ENCODE results near the gene NCAPG2. TPM values are rescaled to one million over a fixed set of nuclear protein-coding genes. Genes with fewer than 3 reads are reported as not detected.
A peak's percentile ranks its signal among the peaks of the same experiment; 100 is the strongest.

The NCAPG2 gene
- total and polyA plus RNA-seq, 2 of the 13 experiments (the other 11 are each of a cell fraction or from before 2014, with no cell fraction given), result 15.1 to 30.7 TPM

DNA sequence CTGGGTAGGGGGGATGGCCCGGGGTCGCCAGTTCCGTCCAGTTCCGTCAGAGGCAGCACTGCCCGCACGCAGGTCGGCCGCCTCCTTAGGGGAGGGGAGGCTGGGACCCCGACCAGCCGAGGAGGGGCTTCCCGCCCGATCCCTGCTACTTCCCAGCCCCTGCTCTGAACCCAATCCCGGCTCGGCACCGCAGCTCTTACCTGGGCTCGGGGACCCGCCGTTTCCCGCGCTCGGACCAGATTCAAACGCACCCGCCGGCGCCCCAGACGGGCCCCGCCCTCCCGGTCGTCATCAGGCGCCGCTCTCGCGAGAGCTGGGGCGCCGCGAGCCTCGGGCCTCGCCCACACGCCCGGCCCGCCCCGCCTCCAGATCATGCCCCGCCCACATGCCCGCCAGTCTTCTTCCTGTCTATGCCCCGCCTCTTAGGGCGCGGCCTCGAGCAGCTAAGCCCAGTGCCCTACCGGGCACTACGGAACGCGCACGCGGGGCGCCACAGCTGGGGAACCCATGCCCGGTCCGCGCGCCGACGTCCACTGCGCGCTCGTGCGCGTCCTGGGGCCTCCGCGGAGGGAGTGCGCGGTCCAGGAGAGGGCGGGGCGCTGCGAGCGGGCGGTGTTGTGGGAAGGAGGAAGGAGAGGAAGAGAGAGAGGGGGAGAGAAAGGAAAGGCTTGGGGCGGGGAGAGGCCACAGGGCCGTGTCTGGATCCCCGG is at the start of gene NCAPG2 (continued):
- TF ChIP-seq EHMT2 (IDR thresholded peaks at IDR 0.05; ENCODE audit: borderline replicate concordance, low read depth, low read length) (no peak), SATB2 (CRISPR knock-in tag; IDR thresholded peaks at IDR 0.05) (no peak), PLRG1 (conservative IDR thresholded peaks at IDR 0.05) (no peak), MAFF (IDR thresholded peaks at IDR 0.05; ENCODE audit: low read depth, low read length) (no peak; the same call in 1 of the 2 replicates), CCDC6 (CRISPR knock-in tag; IDR thresholded peaks at IDR 0.05) (peak; percentile 59; the same call in 1 of the 2 replicates), ZNF678 (CRISPR knock-in tag; IDR thresholded peaks at IDR 0.05) (no peak), CENPT (CRISPR knock-in tag; IDR thresholded peaks at IDR 0.05; ENCODE audit: low read depth) (no peak), RORA (CRISPR knock-in tag; IDR thresholded peaks at IDR 0.05) (no peak), BORCS8-MEF2B (CRISPR knock-in tag; IDR thresholded peaks at IDR 0.05) (peak; percentile 92), ZSCAN9 (CRISPR knock-in tag; IDR thresholded peaks at IDR 0.05; ENCODE audit: borderline replicate concordance) (peak; percentile 85; the same call in 1 of the 2 replicates), TOE1 (CRISPR knock-in tag; IDR thresholded peaks at IDR 0.05) (no peak), HNF4A (CRISPR knock-in tag; IDR thresholded peaks at IDR 0.05) (0 out of 2 replicates have a peak, but pooled peaks have one; percentile 7), AGO1 (IDR thresholded peaks at IDR 0.05; ENCODE audit: low read depth, low read length, poor library complexity, severe bottlenecking) (peak; percentile 74), RFX5 (IDR thresholded peaks at IDR 0.05; ENCODE audit: low read depth, low read length) (no peak), SIN3A (IDR thresholded peaks at IDR 0.05; ENCODE audit: borderline replicate concordance, low read depth, low read length) (peak; percentile 87; the same call in 1 of the 2 replicates), TCF12 (IDR thresholded peaks at IDR 0.05) (no peak), TCF12 (CRISPR knock-in tag; IDR thresholded peaks at IDR 0.05) (no peak)
- TF ChIP-seq, protein P1, sequence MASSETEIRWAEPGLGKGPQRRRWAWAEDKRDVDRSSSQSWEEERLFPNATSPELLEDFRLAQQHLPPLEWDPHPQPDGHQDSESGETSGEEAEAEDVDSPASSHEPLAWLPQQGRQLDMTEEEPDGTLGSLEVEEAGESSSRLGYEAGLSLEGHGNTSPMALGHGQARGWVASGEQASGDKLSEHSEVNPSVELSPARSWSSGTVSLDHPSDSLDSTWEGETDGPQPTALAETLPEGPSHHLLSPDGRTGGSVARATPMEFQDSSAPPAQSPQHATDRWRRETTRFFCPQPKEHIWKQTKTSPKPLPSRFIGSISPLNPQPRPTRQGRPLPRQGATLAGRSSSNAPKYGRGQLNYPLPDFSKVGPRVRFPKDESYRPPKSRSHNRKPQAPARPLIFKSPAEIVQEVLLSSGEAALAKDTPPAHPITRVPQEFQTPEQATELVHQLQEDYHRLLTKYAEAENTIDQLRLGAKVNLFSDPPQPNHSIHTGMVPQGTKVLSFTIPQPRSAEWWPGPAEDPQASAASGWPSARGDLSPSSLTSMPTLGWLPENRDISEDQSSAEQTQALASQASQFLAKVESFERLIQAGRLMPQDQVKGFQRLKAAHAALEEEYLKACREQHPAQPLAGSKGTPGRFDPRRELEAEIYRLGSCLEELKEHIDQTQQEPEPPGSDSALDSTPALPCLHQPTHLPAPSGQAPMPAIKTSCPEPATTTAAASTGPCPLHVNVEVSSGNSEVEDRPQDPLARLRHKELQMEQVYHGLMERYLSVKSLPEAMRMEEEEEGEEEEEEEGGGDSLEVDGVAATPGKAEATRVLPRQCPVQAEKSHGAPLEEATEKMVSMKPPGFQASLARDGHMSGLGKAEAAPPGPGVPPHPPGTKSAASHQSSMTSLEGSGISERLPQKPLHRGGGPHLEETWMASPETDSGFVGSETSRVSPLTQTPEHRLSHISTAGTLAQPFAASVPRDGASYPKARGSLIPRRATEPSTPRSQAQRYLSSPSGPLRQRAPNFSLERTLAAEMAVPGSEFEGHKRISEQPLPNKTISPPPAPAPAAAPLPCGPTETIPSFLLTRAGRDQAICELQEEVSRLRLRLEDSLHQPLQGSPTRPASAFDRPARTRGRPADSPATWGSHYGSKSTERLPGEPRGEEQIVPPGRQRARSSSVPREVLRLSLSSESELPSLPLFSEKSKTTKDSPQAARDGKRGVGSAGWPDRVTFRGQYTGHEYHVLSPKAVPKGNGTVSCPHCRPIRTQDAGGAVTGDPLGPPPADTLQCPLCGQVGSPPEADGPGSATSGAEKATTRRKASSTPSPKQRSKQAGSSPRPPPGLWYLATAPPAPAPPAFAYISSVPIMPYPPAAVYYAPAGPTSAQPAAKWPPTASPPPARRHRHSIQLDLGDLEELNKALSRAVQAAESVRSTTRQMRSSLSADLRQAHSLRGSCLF (CRISPR knock-in tag; IDR thresholded peaks at IDR 0.05; ENCODE audit: borderline replicate concordance), result no peak
- TF ChIP-seq, protein P2, sequence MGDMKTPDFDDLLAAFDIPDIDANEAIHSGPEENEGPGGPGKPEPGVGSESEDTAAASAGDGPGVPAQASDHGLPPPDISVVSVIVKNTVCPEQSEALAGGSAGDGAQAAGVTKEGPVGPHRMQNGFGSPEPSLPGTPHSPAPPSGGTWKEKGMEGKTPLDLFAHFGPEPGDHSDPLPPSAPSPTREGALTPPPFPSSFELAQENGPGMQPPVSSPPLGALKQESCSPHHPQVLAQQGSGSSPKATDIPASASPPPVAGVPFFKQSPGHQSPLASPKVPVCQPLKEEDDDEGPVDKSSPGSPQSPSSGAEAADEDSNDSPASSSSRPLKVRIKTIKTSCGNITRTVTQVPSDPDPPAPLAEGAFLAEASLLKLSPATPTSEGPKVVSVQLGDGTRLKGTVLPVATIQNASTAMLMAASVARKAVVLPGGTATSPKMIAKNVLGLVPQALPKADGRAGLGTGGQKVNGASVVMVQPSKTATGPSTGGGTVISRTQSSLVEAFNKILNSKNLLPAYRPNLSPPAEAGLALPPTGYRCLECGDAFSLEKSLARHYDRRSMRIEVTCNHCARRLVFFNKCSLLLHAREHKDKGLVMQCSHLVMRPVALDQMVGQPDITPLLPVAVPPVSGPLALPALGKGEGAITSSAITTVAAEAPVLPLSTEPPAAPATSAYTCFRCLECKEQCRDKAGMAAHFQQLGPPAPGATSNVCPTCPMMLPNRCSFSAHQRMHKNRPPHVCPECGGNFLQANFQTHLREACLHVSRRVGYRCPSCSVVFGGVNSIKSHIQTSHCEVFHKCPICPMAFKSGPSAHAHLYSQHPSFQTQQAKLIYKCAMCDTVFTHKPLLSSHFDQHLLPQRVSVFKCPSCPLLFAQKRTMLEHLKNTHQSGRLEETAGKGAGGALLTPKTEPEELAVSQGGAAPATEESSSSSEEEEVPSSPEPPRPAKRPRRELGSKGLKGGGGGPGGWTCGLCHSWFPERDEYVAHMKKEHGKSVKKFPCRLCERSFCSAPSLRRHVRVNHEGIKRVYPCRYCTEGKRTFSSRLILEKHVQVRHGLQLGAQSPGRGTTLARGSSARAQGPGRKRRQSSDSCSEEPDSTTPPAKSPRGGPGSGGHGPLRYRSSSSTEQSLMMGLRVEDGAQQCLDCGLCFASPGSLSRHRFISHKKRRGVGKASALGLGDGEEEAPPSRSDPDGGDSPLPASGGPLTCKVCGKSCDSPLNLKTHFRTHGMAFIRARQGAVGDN (CRISPR knock-in tag; IDR thresholded peaks at IDR 0.05), result peak; percentile 93
- TF ChIP-seq, protein P3, sequence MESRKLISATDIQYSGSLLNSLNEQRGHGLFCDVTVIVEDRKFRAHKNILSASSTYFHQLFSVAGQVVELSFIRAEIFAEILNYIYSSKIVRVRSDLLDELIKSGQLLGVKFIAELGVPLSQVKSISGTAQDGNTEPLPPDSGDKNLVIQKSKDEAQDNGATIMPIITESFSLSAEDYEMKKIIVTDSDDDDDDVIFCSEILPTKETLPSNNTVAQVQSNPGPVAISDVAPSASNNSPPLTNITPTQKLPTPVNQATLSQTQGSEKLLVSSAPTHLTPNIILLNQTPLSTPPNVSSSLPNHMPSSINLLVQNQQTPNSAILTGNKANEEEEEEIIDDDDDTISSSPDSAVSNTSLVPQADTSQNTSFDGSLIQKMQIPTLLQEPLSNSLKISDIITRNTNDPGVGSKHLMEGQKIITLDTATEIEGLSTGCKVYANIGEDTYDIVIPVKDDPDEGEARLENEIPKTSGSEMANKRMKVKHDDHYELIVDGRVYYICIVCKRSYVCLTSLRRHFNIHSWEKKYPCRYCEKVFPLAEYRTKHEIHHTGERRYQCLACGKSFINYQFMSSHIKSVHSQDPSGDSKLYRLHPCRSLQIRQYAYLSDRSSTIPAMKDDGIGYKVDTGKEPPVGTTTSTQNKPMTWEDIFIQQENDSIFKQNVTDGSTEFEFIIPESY (CRISPR knock-in tag; IDR thresholded peaks at IDR 0.05), result 0 out of 2 replicates have a peak, but pooled peaks have one; percentile 5

Measured in HepG2 (cell line).